GM19468 (cell line): ENCODE results near the gene HTT.

Experiments used
- ATAC-seq: cut with Tn5 transposase; IDR thresholded peaks from one replicate; pipeline ENCODE4 v1.9.1; 2021; ENCODE audit warnings: mild to moderate bottlenecking, moderate library complexity, moderate number of reproducible peaks; ENCODE audit not compliant: unreplicated experiment; ENCODE audit errors: extremely low read depth

Gene HTT

DNA sequence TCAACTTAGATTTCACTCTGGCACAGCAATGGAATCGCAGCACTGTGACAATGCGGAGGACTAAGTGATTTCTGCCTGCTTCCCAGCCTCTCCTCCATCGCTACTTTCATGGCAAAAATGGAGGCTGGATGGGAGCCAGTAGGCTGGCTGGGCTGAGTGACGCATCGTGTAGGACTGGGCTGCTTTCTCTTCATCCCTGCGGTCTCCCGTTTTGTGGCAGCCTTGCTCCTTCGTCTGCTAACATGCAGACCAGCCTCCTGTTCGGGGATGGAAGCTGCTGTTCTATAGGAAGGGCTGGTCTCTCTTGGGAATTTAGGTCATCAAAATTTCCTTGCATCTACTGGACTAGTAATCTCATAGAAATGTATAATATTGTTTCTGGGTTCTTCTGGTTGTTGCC, 202.5 kb downstream of the HTT start:
- ATAC-seq, result no peak

DNA sequence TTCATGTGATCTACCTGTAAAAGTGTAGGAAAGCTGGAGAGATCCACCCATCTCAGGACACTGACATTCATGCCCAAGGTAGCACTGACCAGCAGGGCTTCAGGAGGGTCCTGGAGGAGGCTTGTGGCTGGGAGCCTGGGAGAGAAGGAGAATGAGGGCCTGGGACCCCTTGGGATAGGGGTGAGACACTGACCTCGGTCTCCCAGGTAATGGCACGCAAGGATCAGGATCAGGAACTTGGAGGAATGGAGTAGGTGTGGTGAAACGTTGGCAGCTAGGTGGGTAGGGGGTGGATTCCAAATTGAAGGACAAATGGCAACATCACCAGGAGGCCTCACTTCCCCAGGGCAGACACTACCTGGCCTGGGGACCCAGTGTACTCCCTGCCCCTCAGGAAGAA, 206.0 kb downstream of the HTT start:
- ATAC-seq, result no peak

DNA sequence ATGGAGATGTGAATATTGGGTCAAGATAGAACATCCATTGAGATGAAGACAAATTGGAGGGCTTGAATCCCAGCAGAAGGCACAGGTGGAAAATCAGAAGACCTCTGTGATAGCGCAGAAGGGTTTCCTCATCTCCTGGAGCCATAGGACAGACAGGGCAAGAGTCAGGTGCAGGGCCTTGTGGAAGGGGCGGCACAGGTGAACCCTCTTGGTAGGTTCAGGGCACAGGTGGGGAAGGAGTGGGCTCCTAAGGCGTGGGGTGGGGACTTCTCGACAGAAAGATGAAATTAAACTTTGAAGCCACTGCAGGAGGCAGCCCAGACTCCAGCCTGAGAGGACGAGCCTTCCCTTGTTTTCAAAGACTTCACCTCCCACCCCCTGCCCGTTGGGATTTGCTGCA, 209.0 kb downstream of the HTT start:
- no peak for ATAC-seq

DNA sequence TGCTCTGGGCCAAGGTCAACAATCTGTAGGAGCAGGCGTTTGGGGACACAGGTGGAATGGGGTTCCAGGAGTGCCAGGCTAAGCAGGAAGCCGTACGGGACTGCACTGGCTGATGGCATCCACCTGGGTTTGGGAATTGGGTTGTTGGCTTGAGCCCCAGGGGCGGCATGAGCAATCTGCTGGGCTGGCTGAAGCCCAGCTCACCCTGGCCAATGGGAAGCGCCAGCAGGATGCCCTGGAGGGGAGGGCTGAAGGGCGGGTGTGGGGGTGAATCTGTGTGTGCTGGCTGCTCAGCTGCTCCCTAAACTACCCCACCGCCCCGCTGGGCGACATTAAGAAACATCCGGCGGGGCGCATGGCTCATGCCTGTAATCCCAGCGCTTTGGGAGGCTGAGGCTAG, 209.4 kb downstream of the HTT start:
- no peak for ATAC-seq

DNA sequence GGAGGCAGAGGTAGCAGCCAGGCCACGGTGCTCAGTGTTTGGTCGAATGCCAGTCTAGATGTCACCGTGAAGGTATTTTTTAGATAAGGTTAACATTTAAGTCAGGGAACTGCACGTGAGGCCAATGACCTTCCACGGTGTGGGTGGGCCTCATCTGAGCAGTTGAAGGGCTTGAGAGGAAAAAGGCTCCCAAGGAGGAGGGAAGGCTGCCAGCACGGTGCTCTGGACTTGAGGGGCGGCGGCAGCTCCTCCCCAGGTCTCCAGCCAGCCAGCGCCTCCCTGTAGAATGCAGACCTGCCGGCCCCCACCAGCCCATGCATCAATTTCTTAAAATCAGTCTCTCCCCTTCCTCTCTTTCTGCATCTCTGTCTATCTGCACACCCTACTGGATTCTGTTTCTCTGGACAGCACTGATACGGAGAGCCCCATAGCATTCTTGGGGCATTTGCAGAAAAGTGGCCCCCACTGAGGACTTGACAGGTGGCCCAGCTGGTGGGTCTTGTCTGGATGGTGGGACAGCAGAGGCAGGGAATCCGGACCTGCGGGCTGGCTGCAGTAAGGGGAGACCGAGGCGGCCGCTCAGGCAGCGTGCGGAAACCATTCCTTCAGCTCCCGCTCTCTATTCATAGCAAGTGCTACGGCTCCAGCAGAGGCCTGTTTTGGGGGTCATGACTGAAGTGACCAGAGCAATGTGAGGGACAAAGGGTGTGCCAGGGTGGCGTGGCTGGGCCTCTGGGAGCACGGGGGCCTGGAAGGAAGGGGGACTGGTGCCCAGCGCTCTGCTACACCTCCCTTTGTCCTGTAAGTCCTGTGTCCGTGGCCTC, 210.5 kb downstream of the HTT start:
- ATAC-seq, result no peak

DNA sequence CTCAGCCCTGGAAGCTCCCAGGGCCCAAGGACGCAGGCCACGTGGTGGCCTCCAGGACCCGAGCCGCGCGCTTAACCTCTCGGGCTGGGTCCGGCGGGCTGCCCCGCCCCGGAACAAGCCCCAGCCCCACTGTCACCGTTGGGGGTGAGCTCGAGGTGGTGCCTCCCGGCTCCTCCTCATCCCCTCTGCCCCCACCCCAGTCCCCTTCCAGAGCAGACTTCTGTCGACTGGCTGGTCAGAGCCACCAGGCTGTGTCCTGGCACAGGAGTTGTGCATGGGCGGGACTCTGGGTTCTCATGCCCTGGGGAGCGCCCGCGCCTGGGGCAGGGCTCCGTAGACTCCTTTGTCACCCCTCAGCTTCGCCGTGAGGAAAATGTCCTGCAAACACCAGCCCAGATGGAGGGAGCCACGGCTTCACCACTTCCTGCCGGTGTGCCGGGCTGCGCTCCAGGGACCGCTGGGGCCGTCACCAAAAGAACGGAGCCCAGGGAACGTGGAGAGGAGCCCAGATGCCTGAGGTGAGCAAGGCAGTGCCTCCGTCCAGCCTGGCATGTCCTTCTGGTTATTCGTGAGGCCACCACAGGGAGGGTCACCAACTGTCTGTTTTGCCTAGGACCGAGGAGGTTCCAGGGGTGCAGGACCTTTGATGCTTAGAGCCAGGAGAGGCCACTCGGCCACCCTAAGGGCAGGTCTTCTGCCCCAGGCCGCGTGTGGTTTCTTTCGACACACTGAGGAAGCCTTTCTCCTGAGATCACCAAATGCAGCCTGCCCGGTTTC, 211.3 kb downstream of the HTT start:
- ATAC-seq, result no peak

DNA sequence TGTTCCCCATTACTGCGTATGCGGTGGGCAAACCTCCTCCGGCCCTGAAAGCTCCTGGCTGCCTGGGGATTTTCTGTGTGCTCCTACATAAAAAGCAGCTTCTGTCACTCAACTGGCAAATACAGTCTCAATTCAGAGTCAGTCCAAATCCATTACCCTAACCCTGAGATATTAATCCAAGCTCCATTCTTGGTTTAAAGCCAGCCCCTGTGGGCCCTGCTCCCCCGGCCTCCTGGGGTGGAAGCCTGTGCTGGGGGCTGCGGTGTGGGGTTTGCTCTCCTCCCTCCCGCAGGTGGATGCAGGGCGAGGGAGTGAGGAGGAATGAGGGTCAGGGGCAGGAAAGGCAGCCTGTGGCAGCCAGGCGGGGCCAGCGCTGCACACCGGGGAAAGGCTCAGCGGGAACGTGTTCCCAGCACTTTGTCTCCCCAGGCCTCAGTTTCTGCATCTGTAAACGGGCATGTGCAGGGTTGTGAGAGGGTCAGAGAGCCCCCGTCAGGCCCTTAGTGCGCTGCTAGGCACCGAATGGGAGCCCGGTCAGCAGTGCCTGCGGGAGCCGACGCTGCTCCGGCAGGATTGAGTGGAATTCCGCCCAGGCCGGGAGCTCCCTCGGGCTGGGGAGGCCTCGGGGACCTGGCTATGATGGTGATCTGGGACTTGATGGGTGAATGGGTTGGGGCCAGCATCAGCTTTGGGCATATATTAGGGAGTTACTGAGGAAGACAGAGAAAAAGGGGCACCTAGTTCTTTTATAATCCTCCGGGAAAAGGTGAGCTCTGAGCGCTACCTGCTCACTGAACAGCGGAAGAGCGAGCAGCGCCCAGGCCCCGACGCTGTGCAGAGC, 212.1 kb downstream of the HTT start:
- no peak for ATAC-seq

DNA sequence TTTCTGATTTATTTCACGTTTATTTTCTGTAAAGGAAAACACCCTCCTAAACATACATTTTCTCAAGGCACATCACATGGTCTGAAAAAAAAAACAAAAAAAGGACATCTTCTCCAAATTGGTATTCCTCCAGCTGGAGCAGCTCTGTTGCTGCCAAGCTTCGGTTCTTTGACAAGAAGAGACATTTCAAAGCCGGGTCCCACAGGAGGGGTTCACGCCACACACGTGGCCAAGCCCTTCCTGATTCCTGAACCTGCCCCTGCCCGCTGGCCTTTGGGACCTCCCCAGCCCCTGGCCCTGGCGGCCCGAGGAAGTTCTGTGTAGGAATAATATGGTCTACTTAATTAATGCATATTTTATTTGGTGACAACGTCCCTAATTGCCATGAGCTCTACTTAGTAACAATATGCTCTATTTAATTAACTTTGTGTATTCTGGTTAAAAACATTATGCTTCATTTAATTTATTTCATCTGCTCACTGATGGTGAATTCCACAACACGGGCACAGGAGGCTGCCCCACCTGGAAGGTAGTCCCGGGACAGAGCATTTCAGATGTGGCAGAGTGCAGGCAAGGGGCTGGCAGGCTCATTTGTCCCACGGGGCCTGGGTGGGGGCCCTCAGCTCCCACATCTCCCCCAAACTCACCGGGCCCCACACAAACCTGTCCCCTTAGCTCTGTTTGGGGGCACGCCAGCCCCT, 212.9 kb downstream of the HTT start:
- ATAC-seq, result no peak

DNA sequence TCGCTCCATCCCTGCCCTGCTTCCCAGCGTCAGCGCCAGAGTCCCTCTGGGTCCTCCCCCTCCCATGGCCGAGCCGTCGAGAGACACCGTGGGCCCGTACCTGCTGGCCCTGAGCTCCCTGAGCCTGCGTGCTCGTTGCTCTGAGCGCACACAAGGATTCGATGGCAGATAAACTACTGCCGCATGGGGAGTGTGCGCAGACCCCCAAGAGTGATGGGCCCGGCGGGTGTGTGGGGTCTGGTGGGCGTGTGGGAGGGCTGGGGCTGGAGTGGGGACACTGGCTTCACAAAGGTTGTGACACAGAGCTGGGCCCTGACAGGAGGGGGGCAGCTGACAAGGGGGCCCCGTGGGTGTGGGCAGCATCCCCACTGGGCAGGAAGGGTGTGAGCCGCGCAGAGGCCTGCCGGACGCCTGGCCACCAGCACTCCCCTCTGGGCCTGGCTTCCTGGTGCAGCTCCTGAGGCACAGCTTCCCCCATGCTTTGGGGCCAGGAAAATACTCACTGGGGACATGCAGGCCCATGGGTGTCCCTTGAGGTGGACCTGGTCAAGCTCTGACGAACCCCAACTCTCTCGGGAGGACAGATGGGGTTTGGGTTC, 213.6 kb downstream of the HTT start:
- no peak for ATAC-seq

DNA sequence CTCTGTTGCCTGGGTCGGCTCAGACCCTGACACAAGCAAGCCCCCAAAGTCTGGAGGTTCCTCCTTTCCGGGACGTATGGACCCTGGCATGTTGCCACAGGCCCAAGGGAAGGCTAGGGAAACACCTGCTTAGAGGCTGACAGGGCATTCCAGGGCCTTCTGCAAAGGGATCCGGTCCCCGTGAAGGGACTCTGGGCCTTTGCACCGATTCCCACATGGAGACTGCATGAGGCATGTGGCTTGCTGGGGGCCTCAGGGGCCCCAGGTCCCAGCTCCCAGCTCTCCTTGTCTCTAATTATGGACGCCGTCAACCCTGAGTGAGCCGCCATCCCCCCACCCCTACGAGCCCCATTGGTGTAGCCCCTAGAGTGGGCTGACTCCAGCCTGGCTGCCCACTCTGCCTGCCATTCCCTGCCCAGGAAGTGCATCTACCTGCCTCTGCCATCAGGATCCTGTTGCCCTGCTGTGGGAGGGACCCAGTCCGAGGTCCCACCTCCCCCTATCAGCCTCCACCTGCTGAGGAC, 214.2 kb downstream of the HTT start:
- ATAC-seq, result no peak

DNA sequence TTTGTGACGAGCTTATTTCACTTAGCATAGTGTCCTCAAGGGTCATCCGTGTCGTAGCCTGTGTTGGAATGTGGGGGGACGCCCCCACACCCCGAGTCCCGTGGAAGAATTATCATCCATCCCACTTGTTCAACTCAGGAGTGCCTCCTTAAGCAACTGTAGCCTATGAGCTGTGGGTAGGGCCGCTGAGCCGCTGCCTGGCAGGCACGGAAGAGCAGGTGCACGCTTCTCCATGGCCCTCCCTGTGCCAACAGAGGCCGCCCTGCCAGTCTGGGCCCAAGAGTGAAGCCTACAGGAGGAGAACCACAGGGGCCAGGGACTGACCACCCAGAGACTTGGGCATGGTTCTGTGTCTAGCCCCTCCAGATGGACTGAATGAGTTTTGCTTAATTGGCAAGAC, 216.0 kb downstream of the HTT start:
- no peak for ATAC-seq

DNA sequence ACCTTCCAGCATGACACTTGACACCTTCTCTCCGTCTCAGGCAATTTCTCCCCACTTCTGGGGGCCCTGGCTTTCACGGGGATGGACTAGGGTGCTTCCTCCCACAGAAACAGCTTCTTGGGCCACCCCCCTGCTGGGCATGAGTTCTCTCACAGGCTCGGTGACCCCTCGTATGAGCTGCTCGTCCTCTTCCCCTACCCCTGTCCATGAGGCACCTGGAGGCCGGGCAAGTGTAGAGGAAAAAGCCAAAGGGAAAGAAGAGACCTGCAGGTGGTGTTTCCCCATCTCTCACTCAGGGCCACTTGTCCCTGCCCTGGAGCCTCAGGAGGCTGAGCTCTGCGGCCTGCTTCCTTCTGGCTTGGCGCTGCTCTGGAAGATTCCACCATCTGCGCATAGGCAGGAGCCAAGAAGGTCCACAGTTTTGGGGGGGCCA, 216.4 kb downstream of the HTT start:
- ATAC-seq, result no peak

DNA sequence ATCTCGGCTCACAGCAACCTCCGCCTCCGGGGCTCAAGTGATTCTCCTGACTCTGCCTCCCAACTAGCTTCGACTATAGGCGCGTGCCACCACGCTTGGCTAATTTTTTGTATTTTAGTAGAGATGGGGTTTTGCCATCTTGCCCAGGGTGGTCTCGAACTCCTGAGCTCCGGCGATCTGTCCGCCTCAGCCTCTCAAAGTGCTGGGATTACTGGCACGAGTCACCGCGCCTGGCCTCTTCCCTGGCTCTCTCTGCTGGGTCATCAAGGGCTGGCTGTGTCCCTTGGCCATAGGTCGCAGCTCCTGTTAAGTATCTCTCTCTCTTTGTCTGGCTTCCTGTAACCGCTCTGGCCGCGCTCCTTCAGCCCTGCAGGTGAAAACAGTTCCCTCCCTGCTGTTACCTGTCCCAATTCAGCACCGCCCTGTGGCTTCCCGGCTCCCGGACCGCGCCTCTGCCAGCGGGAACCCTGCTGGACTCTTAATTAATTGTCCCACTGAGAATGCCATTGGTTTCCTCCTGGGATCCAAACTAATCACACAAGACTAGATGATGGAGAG, 217.0 kb downstream of the HTT start:
- no peak for ATAC-seq

DNA sequence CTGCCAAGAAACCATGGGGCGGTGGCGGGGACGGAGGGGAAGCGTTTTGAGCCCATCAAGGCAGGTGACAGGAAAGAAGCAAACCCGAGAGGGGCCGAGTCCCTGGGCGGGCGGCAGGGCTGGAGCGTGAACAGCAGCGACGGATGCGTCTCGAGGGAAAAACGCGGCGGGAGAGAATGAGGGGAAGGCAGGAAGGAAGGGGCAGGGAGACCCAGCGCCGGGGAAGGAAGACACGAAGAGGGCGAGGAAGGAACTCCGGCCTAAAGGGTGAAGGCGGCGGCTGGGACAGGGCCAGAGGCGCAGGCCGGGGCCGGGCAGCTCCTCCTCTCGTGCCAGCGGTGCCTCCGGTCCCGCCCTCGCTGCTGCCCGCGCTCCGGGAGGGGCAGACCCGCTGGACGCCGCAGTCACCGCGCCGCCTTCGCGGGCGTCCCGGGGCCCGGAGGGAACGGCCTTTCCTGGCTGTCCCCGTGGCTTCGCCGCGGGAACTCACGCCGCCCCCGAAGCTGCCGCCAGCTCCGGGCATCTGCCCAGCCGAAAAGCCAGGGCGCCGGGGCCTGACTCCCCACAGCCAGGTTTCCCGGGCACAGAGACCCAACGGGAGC, 217.6 kb downstream of the HTT start:
- no peak for ATAC-seq

DNA sequence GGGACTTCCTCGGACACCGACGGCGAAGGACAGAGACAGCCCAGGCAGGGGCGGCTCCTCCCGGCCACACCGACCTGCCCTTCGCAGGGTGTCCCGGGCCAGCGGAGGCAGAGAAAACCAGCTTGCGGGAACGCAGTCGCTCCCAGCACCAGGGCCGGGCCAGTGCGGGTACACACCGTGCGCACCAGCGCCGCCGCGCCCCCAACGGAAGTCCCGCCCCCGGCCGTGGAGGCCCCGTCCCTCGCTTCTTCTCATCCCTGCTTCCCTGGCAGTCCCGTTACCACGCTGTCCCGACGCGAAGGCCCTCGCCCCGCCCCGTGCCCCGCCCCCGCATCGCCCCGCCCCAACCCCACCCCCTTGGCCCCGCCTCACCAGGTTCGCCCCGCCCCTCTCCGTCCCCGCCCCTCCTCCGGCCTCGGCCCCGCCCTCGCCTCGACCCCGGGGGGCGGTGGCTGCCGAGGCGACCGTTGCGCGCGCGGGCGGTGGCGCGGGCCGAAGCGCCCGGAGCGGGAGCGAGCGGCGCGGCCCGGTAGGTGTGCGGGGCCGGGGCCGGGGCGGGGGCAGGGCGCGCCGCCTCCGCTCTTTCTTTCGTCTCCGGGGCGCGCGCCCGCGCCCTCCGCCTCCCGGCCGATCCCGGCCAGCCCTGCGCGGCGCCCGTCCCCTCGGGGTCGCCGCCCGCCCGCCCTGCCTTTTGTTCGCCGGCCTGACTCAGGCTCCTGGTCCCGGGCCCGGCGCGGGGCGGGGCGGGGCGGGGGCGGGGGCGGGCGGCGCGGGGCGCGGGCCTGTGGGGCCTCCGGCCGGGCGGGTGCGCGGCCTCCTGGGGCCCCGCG, 218.3 kb downstream of the HTT start, which contains the start of gene RGS12:
Gene RGS12 (plus strand): TSS at position 451 of the 830 bp plus-strand sequence. CDS start 23,150 bp downstream, outside the sequence.
- peak; percentile 13 for ATAC-seq
